ENCODE data around the gene MT1M. TPM values are rescaled to one million over a fixed set of nuclear protein-coding genes. Genes with fewer than 3 reads are reported as not detected.

MT1M gene
- total RNA-seq, 2 donors from 2014 or later = not detected

- peaks cover 6 to 10% of the 10 kb centered on the region in 2 donors for H3K36me3 Mint-ChIP-seq
- H3K9me3 Mint-ChIP-seq = no peaks in the 10 kb centered on the region
- ATAC-seq (no peak), DNase-seq (ENCODE audit: low spot score in 2 of 2) (no peak)
- H3K27ac Mint-ChIP-seq = peak overlapping the region; percentile 89 to 94
Observed at GRCh38 chr16:56606476-56607108, 25.9 kb upstream of the MT1M start.

DNA sequence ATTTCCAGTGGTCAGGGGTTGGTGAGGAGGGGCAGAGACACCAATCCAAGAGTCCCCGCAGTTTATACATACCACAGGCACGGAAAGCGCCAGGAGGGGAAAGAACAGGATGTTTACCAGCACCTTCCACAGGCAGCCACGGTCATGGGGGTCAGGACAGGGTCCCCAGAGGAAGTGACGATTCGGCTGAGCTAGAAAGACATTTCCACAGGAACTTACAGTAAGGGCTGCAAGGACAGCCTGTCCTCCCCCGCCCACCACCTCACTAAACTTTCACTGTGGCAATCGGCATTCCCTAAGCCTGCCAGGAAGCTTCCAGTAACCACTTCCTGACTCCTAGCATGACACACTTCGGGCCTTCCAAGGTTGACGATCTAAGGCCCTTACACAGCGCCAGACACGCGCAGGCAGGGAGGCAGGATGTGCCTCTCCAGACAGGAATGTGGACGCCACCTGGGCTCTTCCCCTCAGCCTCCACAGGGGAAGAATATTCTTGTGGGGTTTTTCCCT lies 25.3 kb upstream of the MT1M start:
- DNase-seq (ENCODE audit: low spot score in 2 of 2) (no peak), ATAC-seq (no peak)
- H3K9me3 Mint-ChIP-seq = no peaks in the 10 kb centered on the region
- peaks cover 6 to 10% of the 10 kb centered on the region in 2 donors for H3K36me3 Mint-ChIP-seq
- H3K27ac Mint-ChIP-seq = peak overlapping the region; percentile 89 to 94

GRCh38 chr16:56607675-56608042 lies 24.8 kb upstream of the MT1M start:
- Mint-ChIP-seq H3K36me3 (peaks cover 6 to 10% of the 10 kb centered on the region in 2 donors), H3K27ac (peak overlapping the region; percentile 90 to 94), H3K9me3 (no peaks in the 10 kb centered on the region)
- DNase-seq (ENCODE audit: low spot score in 2 of 2) = no peak
- no peak for ATAC-seq

DNA sequence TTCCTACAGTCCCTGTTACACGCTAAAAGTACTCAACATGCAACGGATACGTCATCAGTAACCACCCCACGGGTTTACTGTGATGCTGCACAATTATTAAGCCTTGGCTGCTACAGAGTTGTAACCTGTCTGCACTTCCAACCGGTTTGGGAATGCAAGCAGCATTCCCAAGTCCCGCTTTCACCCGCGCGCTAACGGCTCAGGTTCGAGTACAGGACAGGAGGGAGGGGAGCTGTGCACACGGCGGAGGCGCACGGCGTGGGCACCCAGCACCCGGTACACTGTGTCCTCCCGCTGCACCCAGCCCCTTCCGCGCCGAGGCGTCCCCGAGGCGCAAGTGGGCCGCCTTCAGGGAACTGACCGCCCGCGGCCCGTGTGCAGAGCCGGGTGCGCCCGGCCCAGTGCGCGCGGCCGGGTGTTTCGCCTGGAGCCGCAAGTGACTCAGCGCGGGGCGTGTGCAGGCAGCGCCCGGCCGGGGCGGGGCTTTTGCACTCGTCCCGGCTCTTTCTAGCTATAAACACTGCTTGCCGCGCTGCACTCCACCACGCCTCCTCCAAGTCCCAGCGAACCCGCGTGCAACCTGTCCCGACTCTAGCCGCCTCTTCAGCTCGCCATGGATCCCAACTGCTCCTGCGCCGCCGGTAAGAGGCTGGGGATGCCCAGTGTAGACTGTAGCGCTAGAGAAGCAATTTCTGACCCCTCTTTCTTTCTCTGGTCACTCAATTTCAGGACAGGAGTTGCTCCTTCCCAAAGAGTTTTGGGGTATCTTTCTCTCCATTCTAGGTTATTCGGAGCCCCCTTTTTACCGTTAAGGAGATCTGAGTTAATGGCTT lies 24.2 kb upstream of the MT1M start, which contains the start of gene MT2A:
MT2A (plus strand) TSS at position 542 of the 833 bp plus-strand sequence; CDS start at position 614, 72 bp downstream.
- ATAC-seq = peak; percentile 74 to 86
- peak; percentile 86 to 91 for DNase-seq (ENCODE audit: low spot score in 2 of 2)
- Mint-ChIP-seq H3K27ac (peak within 1 kb of the TSS; percentile 90 to 94), H3K9me3 (no peaks in the 10 kb centered on the region), H3K36me3 (peaks cover 6 to 10% of the 10 kb centered on the region in 2 donors)

DNA sequence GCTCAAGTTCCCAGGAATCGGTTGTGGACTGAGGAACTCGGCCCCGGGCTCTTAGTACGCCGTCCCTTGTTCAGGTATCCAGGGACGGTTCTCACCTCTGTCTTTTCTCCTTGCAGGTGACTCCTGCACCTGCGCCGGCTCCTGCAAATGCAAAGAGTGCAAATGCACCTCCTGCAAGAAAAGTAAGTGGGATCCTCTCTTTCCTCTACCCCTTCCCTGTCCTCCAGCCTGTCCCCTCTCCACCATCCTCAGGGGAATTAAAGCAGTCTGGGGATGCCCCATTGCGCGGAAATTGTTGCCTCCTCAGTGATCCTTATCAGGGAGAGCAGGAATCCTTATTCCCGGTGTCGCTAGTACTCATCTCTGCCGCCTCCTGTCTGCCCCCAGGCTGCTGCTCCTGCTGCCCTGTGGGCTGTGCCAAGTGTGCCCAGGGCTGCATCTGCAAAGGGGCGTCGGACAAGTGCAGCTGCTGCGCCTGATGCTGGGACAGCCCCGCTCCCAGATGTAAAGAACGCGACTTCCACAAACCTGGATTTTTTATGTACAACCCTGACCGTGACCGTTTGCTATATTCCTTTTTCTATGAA lies 23.5 kb upstream of the MT1M start:
- Mint-ChIP-seq H3K9me3 (peaks cover 0 to 3% of the 10 kb centered on the region in 2 donors), H3K36me3 (peaks cover 6 to 10% of the 10 kb centered on the region in 2 donors), H3K27ac (peak overlapping the region; percentile 47 to 94)
- ATAC-seq = peak in 1 of 2 donors; percentile 7
- DNase-seq (ENCODE audit: low spot score in 2 of 2) = no peak

GRCh38 chr16:56609463-56609921 lies 23.0 kb upstream of the MT1M start:
- peak; percentile 36 to 60 for ATAC-seq
- Mint-ChIP-seq H3K9me3 (peaks cover 0 to 7% of the 10 kb centered on the region in 2 donors), H3K27ac (peak overlapping the region; percentile 47 to 94), H3K36me3 (peaks cover 6 to 14% of the 10 kb centered on the region in 2 donors)
- DNase-seq (ENCODE audit: low spot score in 2 of 2) = peak in 1 of 2 donors; percentile 78

DNA sequence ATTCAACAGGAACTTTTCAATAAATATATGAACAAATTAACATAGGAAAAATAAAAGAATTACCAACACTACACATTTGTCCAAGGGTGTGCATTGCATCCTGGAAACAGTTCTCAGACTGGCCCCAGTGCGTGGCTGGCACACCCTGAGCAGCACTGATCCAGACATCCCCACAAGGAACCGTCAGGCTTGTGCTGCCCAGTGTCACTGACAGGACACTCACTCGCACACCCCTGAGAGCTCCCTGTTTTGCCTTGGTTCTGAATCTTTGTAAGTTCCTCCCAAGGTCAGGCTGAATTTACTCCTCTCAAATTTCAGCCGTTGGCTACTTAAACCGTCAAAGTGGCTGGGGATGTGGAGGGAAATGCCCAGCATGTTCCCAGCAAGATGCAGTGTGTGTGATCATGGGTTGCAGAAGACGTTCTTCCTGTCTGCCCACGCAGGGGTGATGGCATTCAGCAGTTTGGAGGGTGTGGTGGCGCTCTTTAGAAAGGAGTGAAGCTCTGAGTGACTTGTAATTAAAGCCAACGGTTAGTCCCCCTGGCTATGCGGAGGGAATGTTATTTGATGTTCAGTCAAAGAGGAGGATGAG lies 22.3 kb upstream of the MT1M start:
- peak; percentile 34 to 58 for ATAC-seq
- peaks cover 6 to 15% of the 10 kb centered on the region in 2 donors for H3K36me3 Mint-ChIP-seq
- DNase-seq (ENCODE audit: low spot score in 2 of 2) = peak; percentile 61 to 86
- peak overlapping the region; percentile 47 to 94 for H3K27ac Mint-ChIP-seq
- peaks cover 0 to 7% of the 10 kb centered on the region in 2 donors for H3K9me3 Mint-ChIP-seq

- H3K9me3 Mint-ChIP-seq = peaks cover 0 to 7% of the 10 kb centered on the region in 2 donors
- H3K27ac Mint-ChIP-seq = peak overlapping the region; percentile 47 to 94
- ATAC-seq = peak in 1 of 2 donors; percentile 35
- DNase-seq (ENCODE audit: low spot score in 2 of 2) = no peak
- peaks cover 6 to 15% of the 10 kb centered on the region in 2 donors for H3K36me3 Mint-ChIP-seq
Observed at GRCh38 chr16:56610609-56611111, 21.8 kb upstream of the MT1M start.

- Mint-ChIP-seq H3K27ac (peak overlapping the region; percentile 47 to 94), H3K9me3 (peaks cover 0 to 7% of the 10 kb centered on the region in 2 donors), H3K36me3 (peaks cover 6 to 15% of the 10 kb centered on the region in 2 donors)
- no peak for DNase-seq (ENCODE audit: low spot score in 2 of 2)
- peak in 1 of 2 donors; percentile 0 for ATAC-seq
Observed at GRCh38 chr16:56611281-56611833, 21.1 kb upstream of the MT1M start.

GRCh38 chr16:56613706-56614105 lies 18.8 kb upstream of the MT1M start:
- Mint-ChIP-seq H3K27ac (peak overlapping the region; percentile 46 to 97), H3K9me3 (peaks cover 0 to 7% of the 10 kb centered on the region in 2 donors), H3K36me3 (peaks cover 6 to 13% of the 10 kb centered on the region in 2 donors)
- ATAC-seq (no peak), DNase-seq (ENCODE audit: low spot score in 2 of 2) (no peak)

GRCh38 chr16:56614549-56614991 lies 17.9 kb upstream of the MT1M start:
- no peak for DNase-seq (ENCODE audit: low spot score in 2 of 2)
- Mint-ChIP-seq H3K36me3 (peaks cover 0 to 5% of the 10 kb centered on the region in 2 donors), H3K9me3 (peaks cover 0 to 7% of the 10 kb centered on the region in 2 donors), H3K27ac (peak overlapping the region; percentile 84 to 97)
- ATAC-seq = peak; percentile 81 to 90

DNA sequence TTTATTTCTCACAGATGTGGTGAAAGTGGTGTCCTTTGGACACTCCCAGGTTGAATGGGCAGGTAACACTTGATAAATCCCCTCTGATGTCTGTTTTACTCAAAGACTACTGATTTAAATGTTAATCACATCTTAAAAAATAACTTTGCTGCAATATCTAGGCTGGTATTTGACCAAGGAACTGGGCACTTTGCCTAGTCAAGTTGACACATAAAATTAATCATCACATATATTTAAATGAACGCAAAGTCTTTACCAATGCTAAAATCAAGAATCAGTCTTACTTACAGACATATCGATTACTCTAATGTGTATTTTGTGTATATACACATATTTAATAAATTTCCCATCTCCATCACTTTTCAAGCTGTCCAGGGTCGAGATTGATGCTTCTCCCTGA lies 17.1 kb upstream of the MT1M start:
- Mint-ChIP-seq H3K36me3 (peaks cover 0 to 5% of the 10 kb centered on the region in 2 donors), H3K27ac (peak overlapping the region in 1 of 2 donors; percentile 97), H3K9me3 (peaks cover 0 to 7% of the 10 kb centered on the region in 2 donors)
- no peak for ATAC-seq
- DNase-seq (ENCODE audit: low spot score in 2 of 2) = no peak

DNA sequence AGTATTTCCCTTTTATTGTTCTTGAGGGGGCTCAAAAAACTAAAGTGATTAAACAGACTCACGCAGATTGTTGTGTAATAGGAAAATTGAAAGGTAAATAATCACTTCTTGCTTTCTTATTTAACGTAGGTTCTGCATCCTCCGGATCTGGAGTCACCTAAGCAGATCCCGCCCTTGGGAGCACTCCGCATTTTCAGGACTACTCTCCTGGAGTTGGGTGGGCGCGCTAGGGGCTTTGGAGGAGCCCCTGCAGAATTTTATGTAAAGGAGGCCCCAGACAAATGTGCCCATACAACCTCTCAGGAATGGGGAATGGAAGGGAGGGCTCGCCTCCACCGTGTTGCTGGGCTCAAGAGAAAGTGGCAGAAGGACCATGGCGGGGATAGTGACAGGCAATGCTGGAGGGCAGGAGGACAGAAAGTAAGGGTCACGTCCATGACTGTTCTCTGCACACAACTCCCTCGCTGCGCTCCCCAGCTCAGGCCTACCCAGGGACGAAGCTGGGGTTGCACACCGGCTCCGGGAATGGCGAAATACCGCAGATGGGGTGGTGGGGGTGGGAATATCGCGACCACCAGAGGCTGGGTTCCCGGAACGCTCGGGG lies 15.7 kb upstream of the MT1M start:
- peaks cover 0 to 7% of the 10 kb centered on the region in 2 donors for H3K9me3 Mint-ChIP-seq
- no peak for ATAC-seq
- peaks cover 0 to 5% of the 10 kb centered on the region in 2 donors for H3K36me3 Mint-ChIP-seq
- no peak for DNase-seq (ENCODE audit: low spot score in 2 of 2)
- no peak overlapping the region for H3K27ac Mint-ChIP-seq

- Mint-ChIP-seq H3K27ac (no peak overlapping the region), H3K9me3 (peaks cover 0 to 7% of the 10 kb centered on the region in 2 donors), H3K36me3 (peaks cover 0 to 5% of the 10 kb centered on the region in 2 donors)
- peak in 1 of 2 donors; percentile 65 for DNase-seq (ENCODE audit: low spot score in 2 of 2)
- ATAC-seq = peak; percentile 30 to 54
Observed at GRCh38 chr16:56617212-56618085, 15.0 kb upstream of the MT1M start.

Measured in activated naive CD4-positive, alpha-beta T cell treated with anti-CD3 and anti-CD28 coated beads, Interleukin-2, amount 50 U/mL, for 72 hours (primary cell).